RWPE2 (cell line): Measurements from ENCODE around the gene CALR3.
"Not testable (repeated sequence)": the region's sequence is repeated elsewhere in the genome, so short reads cannot be mapped to it uniquely, and the experiment has no call there.

Experiments
- ATAC-seq: fragments of 200-7000 bp; cut with Tn5 transposase; 3 replicates; pipeline ENCODE4 v1.9.1; 2021; ENCODE audit warnings: low read depth
- DNase-seq: peaks from one replicate; pipeline ENCODE4 v3.0.0-alpha.2; 2020; ENCODE audit warnings: low spot score
- H3K27ac ChIP-seq: fragments of 450-650 bp; 2 replicates; pipeline ENCODE4 v1.5.1; 2017; ENCODE audit warnings: mild to moderate bottlenecking; ENCODE audit not compliant: poor library complexity, severe bottlenecking
- H3K27me3 ChIP-seq: fragments of 250-450 bp; sonication (Bioruptor Pico); 2 replicates; pipeline ENCODE4 v1.5.1; 2021; ENCODE audit warnings: mild to moderate bottlenecking, moderate library complexity; ENCODE audit not compliant: insufficient read depth, poor library complexity, severe bottlenecking
- H3K36me3 ChIP-seq: fragments of 250-450 bp; sonication (Bioruptor Pico); 2 replicates; pipeline ENCODE4 v1.5.1; 2020; ENCODE audit warnings: low read depth, mild to moderate bottlenecking, moderate library complexity
- H3K4me1 ChIP-seq: fragments of 250-450 bp; sonication (Bioruptor Pico); 2 replicates; pipeline ENCODE4 v1.5.1; 2021; ENCODE audit warnings: mild to moderate bottlenecking, moderate library complexity; ENCODE audit not compliant: insufficient read depth, poor library complexity, severe bottlenecking
- H3K4me3 ChIP-seq: fragments of 250-450 bp; sonication (Bioruptor Pico); 2 replicates; pipeline ENCODE4 v1.5.1; 2021; ENCODE audit warnings: mild to moderate bottlenecking, moderate library complexity; ENCODE audit not compliant: severe bottlenecking
- H3K9me3 ChIP-seq: fragments of 250-450 bp; sonication (Bioruptor Pico); 2 replicates; pipeline ENCODE4 v1.5.1; 2021; ENCODE audit warnings: mild to moderate bottlenecking, moderate library complexity; ENCODE audit not compliant: severe bottlenecking
- CTCF ChIP-seq: fragments of 450-650 bp; IDR thresholded peaks from one replicate; pipeline ENCODE4 v1.5.1; 2017; ENCODE audit warnings: mild to moderate bottlenecking, moderate library complexity; ENCODE audit not compliant: poor library complexity, severe bottlenecking

CALR3 gene

GRCh38 chr19:16455489-16455888 lies 40.5 kb downstream of the CALR3 start:
- ATAC-seq: no peak
- H3K4me1 ChIP-seq: peaks cover 12% of the 10 kb centered on the region

GRCh38 chr19:16454351-16454918 lies 41.5 kb downstream of the CALR3 start:
- no peak overlapping the region for H3K4me3 ChIP-seq
- H3K27me3 ChIP-seq: no peaks in the 10 kb centered on the region
- no peaks in the 10 kb centered on the region for H3K9me3 ChIP-seq
- DNase-seq (no peak), ATAC-seq (no peak)
- TF ChIP-seq CTCF: no peak
- H3K4me1 ChIP-seq: peaks cover 12% of the 10 kb centered on the region
- no peak overlapping the region for H3K27ac ChIP-seq
- H3K36me3 ChIP-seq: no peaks in the 10 kb centered on the region

More at GRCh38 chr19:16455489-16455888, 40.5 kb downstream of the CALR3 start:
- Histone ChIP-seq H3K9me3 (no peaks in the 10 kb centered on the region), H3K27ac (no peak overlapping the region), H3K36me3 (no peaks in the 10 kb centered on the region), H3K4me3 (no peak overlapping the region), H3K27me3 (no peaks in the 10 kb centered on the region)
- TF ChIP-seq CTCF: no peak
- no peak for DNase-seq

GRCh38 chr19:16452325-16452724 lies 43.6 kb downstream of the CALR3 start:
- TF ChIP-seq CTCF: no peak
- Histone ChIP-seq H3K27me3 (no peaks in the 10 kb centered on the region), H3K4me1 (peaks cover 13% of the 10 kb centered on the region), H3K27ac (no peak overlapping the region), H3K36me3 (no peaks in the 10 kb centered on the region), H3K4me3 (no peak overlapping the region), H3K9me3 (no peaks in the 10 kb centered on the region)
- DNase-seq: no peak
- no peak for ATAC-seq

- H3K27ac ChIP-seq: no peak overlapping the region
- H3K4me3 ChIP-seq: no peak overlapping the region
- H3K9me3 ChIP-seq: no peaks in the 10 kb centered on the region
- H3K36me3 ChIP-seq: no peaks in the 10 kb centered on the region
- H3K4me1 ChIP-seq: peaks cover 10% of the 10 kb centered on the region
- ATAC-seq: no peak
- no peak for DNase-seq
- no peaks in the 10 kb centered on the region for H3K27me3 ChIP-seq
- no peak for TF ChIP-seq CTCF
These were observed 46.5 kb downstream of the CALR3 start for GRCh38 chr19:16449330-16449961.

- not testable (repeated sequence) for H3K36me3 ChIP-seq, ATAC-seq, DNase-seq, H3K9me3 ChIP-seq, H3K4me3 ChIP-seq, H3K27ac ChIP-seq, H3K27me3 ChIP-seq
- H3K4me1 ChIP-seq: peaks cover 10% of the 10 kb centered on the region
These were observed 47.1 kb downstream of the CALR3 start for GRCh38 chr19:16448872-16449271.
